ENCODE data around the gene SPANXB1. TPM values are rescaled to one million over a fixed set of nuclear protein-coding genes. Genes with fewer than 3 reads are reported as not detected.
"Not testable (repeated sequence)": the region's sequence is repeated elsewhere in the genome, so short reads cannot be mapped to it uniquely, and the experiment has no call there.

Gene SPANXB1
- total and polyA plus RNA-seq, 2 of the 4 experiments (the other 2 are of a cell fraction): not detected

DNA sequence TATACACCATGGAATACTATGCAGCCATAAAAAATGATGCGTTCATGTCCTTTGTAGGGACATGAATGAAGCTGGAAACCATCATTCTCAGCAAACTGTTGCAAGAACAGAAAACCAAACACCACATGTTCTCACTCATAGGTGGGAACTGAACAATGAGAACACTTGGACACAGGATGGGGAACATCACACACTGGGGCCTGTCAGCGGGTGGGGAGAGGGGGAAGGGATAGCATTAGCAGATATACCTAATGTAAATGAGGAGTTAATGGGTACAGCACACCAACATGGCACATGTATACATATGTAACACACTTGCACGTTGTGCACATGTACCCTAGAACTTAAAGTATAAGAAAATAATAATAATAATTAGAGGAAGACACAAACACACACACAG is 47.5 kb downstream of the SPANXB1 start:
- H3K4me3 ChIP-seq (ENCODE audit: insufficient read depth, low read depth, low read length); H3K18ac ChIP-seq (ENCODE audit: low read depth, low read length); intact Hi-C loops (cut with micrococcal nuclease); POLR2A ChIA-PET (ENCODE audit: unreplicated experiment); H2AFZ ChIP-seq (replicated peaks; ENCODE audit: low read length, poor library complexity); H3K14ac ChIP-seq (replicated peaks; ENCODE audit: low read depth, low read length); H3K23ac ChIP-seq (ENCODE audit: low read depth, low read length); ATAC-seq (ENCODE audit: low read depth); H3K9me3 ChIP-seq (ENCODE audit: control insufficient read depth, insufficient read depth, low read length); H4K20me1 ChIP-seq (ENCODE audit: insufficient read depth, low read length); H3K79me1 ChIP-seq (ENCODE audit: low read depth in 1 of 2, low read length in 2 of 2); H3K27ac ChIP-seq (ENCODE audit: insufficient read depth, low read length); dilution Hi-C loops (cut with HindIII; ENCODE audit: low sequenced_read_pairs, unreplicated experiment); H2BK20ac ChIP-seq (ENCODE audit: low read depth, low read length); H3K56ac ChIP-seq (ENCODE audit: extremely low read depth, insufficient read depth, low read length); H3K36me3 ChIP-seq (ENCODE audit: control insufficient read depth, insufficient read depth, low read length); H3K4ac ChIP-seq (ENCODE audit: low read depth, low read length); CTCF ChIA-PET; H3K27me3 ChIP-seq (ENCODE audit: control insufficient read depth, insufficient read depth, low read length); H3K9me1 ChIP-seq (ENCODE audit: insufficient read depth, low read length); H3K9ac ChIP-seq (ENCODE audit: low read depth, low read length); H2BK120ac ChIP-seq (ENCODE audit: low read depth, low read length); H2AK5ac ChIP-seq (ENCODE audit: low read depth, low read length); in situ Hi-C loops (cut with MboI; ENCODE audit: low sequenced_read_pairs); H2BK5ac ChIP-seq (ENCODE audit: low read depth, low read length, poor library complexity, severe bottlenecking); H3K4me2 ChIP-seq (ENCODE audit: low read depth, low read length); H4K8ac ChIP-seq (ENCODE audit: low read depth in 2 of 2, low read length in 2 of 2); H3K4me1 ChIP-seq (ENCODE audit: control insufficient read depth, insufficient read depth, low read length); H2BK15ac ChIP-seq (ENCODE audit: low read depth, low read length); H4K91ac ChIP-seq (ENCODE audit: insufficient read depth, low read depth, low read length); H2AK9ac ChIP-seq (replicated peaks; ENCODE audit: low read depth, low read length, poor library complexity); H4K5ac ChIP-seq (ENCODE audit: low read depth, low read length); BruUV-seq (replicated peaks); DNase-seq: not testable (repeated sequence)
- no CpG with 5 or more reads among the region's 3 CpGs for WGBS, 2 experiments (ENCODE audit: extremely low coverage in 2 of 2, insufficient read length in 1 of 2)

DNA sequence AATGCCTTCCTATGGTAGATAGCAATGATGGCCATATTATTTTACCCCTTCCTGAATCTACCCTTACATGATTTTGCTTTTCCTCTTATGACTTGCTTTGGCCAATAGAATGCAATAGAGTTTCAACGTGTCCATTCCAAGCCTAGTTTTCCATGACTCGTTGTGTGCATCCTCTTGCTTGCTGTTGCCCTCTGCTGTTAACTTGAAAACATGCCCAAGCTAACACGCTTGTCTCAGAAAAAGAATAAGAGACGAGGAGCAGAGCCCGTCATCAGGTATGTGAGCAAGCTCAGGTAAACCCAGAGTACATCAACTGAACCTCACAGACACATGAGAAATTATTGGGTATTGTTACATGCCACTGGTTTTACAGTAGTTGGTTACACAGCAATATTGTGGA is 49.7 kb downstream of the SPANXB1 start:
- H3K4ac ChIP-seq (ENCODE audit: low read depth, low read length); H4K8ac ChIP-seq (ENCODE audit: low read depth in 2 of 2, low read length in 2 of 2); H3K9me3 ChIP-seq (ENCODE audit: control insufficient read depth, insufficient read depth, low read length); H2BK5ac ChIP-seq (ENCODE audit: low read depth, low read length, poor library complexity, severe bottlenecking); POLR2A ChIA-PET (ENCODE audit: unreplicated experiment); H3K4me1 ChIP-seq (ENCODE audit: control insufficient read depth, insufficient read depth, low read length); H4K5ac ChIP-seq (ENCODE audit: low read depth, low read length); H3K56ac ChIP-seq (ENCODE audit: extremely low read depth, insufficient read depth, low read length); H2BK15ac ChIP-seq (ENCODE audit: low read depth, low read length); H2AFZ ChIP-seq (replicated peaks; ENCODE audit: low read length, poor library complexity); H3K27ac ChIP-seq (ENCODE audit: insufficient read depth, low read length); intact Hi-C loops (cut with micrococcal nuclease); H3K9ac ChIP-seq (ENCODE audit: low read depth, low read length); H3K18ac ChIP-seq (ENCODE audit: low read depth, low read length); dilution Hi-C loops (cut with HindIII; ENCODE audit: low sequenced_read_pairs, unreplicated experiment); H2BK20ac ChIP-seq (ENCODE audit: low read depth, low read length); ATAC-seq (ENCODE audit: low read depth); in situ Hi-C loops (cut with MboI; ENCODE audit: low sequenced_read_pairs); H4K20me1 ChIP-seq (ENCODE audit: insufficient read depth, low read length); H3K4me2 ChIP-seq (ENCODE audit: low read depth, low read length); H4K91ac ChIP-seq (ENCODE audit: insufficient read depth, low read depth, low read length); H3K79me1 ChIP-seq (ENCODE audit: low read depth in 1 of 2, low read length in 2 of 2); H2AK5ac ChIP-seq (ENCODE audit: low read depth, low read length); H3K4me3 ChIP-seq (ENCODE audit: insufficient read depth, low read depth, low read length); H3K36me3 ChIP-seq (ENCODE audit: control insufficient read depth, insufficient read depth, low read length); H3K27me3 ChIP-seq (ENCODE audit: control insufficient read depth, insufficient read depth, low read length); H3K9me1 ChIP-seq (ENCODE audit: insufficient read depth, low read length); DNase-seq; CTCF ChIA-PET; H2AK9ac ChIP-seq (replicated peaks; ENCODE audit: low read depth, low read length, poor library complexity); H3K14ac ChIP-seq (replicated peaks; ENCODE audit: low read depth, low read length); BruUV-seq (replicated peaks); H2BK120ac ChIP-seq (ENCODE audit: low read depth, low read length); H3K23ac ChIP-seq (ENCODE audit: low read depth, low read length): not testable (repeated sequence)
- WGBS, 2 experiments (ENCODE audit: extremely low coverage in 2 of 2, insufficient read length in 1 of 2): no CpG with 5 or more reads among the region's 5 CpGs

Data from IMR-90 (cell line).